ENCODE results near the gene DARS1. TPM values are rescaled to one million over a fixed set of nuclear protein-coding genes. Genes with fewer than 3 reads are reported as not detected.

Gene DARS1
- total RNA-seq = 53.6 and 79.0 TPM in 2 replicates

- peak; percentile 93 for DNase-seq
These were observed at the start of gene DARS1 for GRCh38 chr2:135985018-135985825. TSS of gene DARS1 (minus strand) at chr2:135985626. CDS start at chr2:135985468, 158 bp downstream.

GRCh38 chr2:136034629-136035028 is 49.2 kb upstream of the DARS1 start:
- DNase-seq = no peak

- no peak for DNase-seq
These were observed 47.5 kb upstream of the DARS1 start for GRCh38 chr2:136032817-136033535.

- no peak for DNase-seq
These were observed 46.8 kb upstream of the DARS1 start for GRCh38 chr2:136032192-136032591.

- no peak for DNase-seq
These were observed 46.3 kb upstream of the DARS1 start for GRCh38 chr2:136031711-136032110.

GRCh38 chr2:136030406-136030805 is 45.0 kb upstream of the DARS1 start:
- no peak for DNase-seq

- DNase-seq = no peak
These were observed 43.7 kb upstream of the DARS1 start for GRCh38 chr2:136029149-136029548.

GRCh38 chr2:136028001-136028400 is 42.6 kb upstream of the DARS1 start:
- DNase-seq = no peak

- DNase-seq = no peak
These were observed 41.7 kb upstream of the DARS1 start for GRCh38 chr2:136027112-136027511.

- peak; percentile 79 for DNase-seq
These were observed 39.9 kb upstream of the DARS1 start for GRCh38 chr2:136025057-136025973.

GRCh38 chr2:136024616-136025015 is 39.2 kb upstream of the DARS1 start:
- no peak for DNase-seq

GRCh38 chr2:136024185-136024584 is 38.8 kb upstream of the DARS1 start:
- no peak for DNase-seq

- DNase-seq = no peak
These were observed 38.0 kb upstream of the DARS1 start for GRCh38 chr2:136023416-136023815.

GRCh38 chr2:136022396-136023146 is 37.1 kb upstream of the DARS1 start:
- no peak for DNase-seq

- DNase-seq = no peak
These were observed 36.5 kb upstream of the DARS1 start for GRCh38 chr2:136021976-136022375.

- DNase-seq = no peak
These were observed 36.0 kb upstream of the DARS1 start for GRCh38 chr2:136021406-136021805.

GRCh38 chr2:136020831-136021230 is 35.4 kb upstream of the DARS1 start:
- no peak for DNase-seq

- DNase-seq = no peak
These were observed 34.4 kb upstream of the DARS1 start for GRCh38 chr2:136019825-136020224.

GRCh38 chr2:136019306-136019705 is 33.9 kb upstream of the DARS1 start:
- DNase-seq = peak; percentile 26

- DNase-seq = no peak
These were observed 32.4 kb upstream of the DARS1 start for GRCh38 chr2:136017786-136018185.

- DNase-seq = no peak
These were observed 31.4 kb upstream of the DARS1 start for GRCh38 chr2:136016836-136017235.

GRCh38 chr2:136016427-136016826 is 31.0 kb upstream of the DARS1 start:
- no peak for DNase-seq
